Measurements from ENCODE around the gene USP12.

The USP12 gene

GRCh38 chr13:27016875-27017274 lies 154.7 kb downstream of the USP12 start:
- Histone ChIP-seq H3K36me3 (ENCODE audit: control insufficient read depth, insufficient read depth, low read length) (no peaks in the 10 kb centered on the region), H3K4me3 (ENCODE audit: low read length) (no peak overlapping the region), H3K27me3 (ENCODE audit: control insufficient read depth, insufficient read depth, low read length) (no peaks in the 10 kb centered on the region), H3K9ac (ENCODE audit: low read length) (no peak overlapping the region), H3K4me1 (ENCODE audit: control insufficient read depth, insufficient read depth, low read length) (peaks cover 5% of the 10 kb centered on the region), H3K9me3 (ENCODE audit: control insufficient read depth, low read length) (no peaks in the 10 kb centered on the region)

Data from mucosa of stomach (tissue), 1 donor.